ENCODE measurements around the gene SDHA.
"Not testable (repeated sequence)": the region's sequence is repeated elsewhere in the genome, so short reads cannot be mapped to it uniquely, and the experiment has no call there.

Gene SDHA

DNA sequence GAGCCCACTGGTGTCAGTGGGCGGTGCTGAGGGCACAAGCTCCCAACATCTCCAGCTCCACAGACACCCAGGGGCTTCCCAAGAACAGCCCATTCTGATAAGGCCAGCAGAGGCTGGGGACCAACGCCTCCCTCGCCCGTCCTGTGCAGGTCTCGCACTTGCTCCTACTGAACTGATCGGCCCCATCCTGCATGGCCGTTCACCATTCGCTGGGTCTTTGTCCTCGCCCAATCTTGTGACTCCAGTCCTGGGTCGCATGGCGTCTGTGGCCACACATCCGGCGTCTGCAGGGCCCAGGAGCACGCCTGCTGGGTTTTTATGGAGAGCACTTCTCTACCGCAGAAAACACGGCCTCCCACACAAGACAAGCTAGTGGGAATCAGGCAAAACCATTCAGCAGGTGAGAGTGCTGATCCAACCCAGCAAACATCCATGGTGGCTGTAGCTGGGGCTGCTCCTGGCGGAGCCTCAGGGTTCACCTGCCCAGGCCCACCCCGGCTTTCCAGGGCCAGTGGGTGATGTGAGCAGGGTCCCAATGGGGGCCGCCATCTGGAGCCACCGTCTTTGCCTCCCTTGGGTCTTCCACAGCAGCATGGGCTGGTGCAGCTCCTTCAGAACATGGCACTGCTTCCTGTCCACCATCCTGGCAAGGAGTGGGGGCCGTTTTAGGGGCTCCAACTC is 19.5 kb upstream of the SDHA start:
- no peak for DNase-seq

DNA sequence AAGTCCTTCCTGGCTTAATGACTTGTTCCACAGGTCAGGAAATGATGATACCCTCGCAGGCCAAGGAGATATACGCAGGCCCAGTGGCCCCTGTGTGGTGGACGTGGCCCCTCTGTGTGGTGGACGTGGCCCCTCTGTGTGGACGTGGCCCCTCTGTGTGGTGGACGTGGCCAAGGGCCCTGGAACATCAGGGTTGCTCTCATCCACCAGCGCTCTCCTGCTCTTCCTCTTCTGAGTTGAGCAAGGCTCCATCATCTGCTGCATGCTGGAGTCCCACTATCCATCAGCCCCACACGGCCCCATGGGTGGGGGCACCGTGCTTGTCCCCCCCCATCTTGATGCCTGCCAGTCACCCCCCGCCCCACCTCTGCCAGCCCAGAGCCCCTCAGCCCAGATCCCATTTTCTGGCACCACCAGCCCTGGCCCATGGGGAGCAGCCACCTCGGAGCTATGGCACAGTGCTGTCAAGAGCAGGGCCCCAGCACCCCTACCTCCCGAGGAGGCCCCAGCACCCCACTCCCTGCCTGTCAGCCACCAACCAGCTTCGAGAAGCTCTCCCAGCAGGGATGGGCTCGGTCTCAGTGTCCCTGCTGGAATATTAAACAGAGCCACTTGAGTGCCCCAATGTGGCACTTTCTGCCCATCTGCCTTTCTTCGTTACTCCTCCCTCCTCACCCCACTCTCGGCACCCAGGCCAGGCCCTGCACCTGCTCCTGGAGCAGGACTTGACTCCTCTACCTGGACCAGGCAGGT is 18.7 kb upstream of the SDHA start:
- no peak for DNase-seq

DNA sequence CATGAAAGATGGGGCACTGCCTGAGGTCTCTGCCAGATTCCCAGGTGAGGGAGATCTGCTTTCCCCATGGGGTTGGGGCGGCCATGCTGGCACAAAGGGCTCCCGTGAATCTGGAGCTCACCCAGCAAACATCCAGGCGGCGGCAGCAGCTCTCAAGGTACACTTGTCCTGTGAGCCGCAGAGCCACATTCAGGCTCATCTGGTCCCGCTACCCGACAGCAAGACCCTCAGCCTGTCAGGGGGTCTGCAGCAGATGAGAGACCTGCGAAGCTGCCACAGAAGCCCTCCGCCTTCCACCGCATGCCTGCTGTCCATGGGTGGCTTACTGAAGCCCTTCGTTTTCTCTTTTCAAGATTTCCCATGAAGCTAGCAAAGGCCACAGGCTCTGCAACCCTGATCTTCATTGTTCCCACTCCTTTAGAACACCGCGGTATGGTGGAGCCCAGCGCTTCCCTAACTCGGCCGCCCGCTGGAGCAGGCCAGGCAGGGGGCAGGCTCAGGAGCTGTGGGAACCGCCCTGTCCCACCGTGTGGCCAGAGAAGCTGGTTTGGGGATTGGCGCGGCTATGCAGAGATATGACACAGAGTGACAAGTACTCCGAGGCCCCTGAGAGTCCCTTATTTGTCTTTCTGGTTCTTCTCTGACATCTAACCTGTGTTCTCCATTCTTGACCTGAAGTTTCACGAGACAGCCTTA is 18.0 kb upstream of the SDHA start:
- DNase-seq: no peak

DNA sequence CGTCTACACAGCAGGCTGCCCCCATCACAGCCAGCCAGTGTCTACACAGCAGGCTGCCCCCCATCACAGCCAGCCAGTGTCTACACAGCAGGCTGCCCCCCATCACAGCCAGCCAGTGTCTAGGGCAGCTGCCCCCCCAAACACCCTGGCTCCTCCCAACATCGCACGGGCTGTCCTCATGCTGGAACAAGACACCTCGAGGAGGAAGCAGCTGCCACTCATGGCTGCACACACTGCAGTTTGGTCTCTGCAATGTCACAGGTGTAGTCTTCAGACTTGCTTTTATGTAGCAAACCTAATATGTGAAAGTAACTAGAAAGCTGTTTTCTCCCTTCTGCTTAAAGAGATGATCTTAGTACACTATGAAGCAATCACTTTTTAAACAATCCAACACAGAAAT is 17.1 kb upstream of the SDHA start:
- no peak for DNase-seq

DNA sequence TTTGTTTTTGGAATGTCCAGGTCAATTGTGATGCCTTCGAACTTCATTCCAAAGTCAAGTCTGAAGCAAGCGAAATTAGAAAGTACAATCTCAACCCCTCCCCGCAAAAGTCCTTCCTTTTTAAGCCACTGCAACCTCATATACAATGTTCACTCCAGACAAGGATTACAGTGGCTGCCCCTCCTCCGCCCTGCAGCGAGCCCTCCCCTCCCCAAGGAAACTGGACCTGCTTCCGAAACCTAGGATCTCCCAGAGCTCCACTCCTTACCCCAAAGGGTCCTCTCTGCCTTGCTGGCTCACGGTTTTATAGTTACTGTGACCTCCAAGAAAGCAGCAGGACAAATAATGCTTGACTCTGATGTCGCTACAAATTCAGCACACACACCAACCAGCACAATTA is 16.4 kb upstream of the SDHA start:
- DNase-seq: no peak

DNA sequence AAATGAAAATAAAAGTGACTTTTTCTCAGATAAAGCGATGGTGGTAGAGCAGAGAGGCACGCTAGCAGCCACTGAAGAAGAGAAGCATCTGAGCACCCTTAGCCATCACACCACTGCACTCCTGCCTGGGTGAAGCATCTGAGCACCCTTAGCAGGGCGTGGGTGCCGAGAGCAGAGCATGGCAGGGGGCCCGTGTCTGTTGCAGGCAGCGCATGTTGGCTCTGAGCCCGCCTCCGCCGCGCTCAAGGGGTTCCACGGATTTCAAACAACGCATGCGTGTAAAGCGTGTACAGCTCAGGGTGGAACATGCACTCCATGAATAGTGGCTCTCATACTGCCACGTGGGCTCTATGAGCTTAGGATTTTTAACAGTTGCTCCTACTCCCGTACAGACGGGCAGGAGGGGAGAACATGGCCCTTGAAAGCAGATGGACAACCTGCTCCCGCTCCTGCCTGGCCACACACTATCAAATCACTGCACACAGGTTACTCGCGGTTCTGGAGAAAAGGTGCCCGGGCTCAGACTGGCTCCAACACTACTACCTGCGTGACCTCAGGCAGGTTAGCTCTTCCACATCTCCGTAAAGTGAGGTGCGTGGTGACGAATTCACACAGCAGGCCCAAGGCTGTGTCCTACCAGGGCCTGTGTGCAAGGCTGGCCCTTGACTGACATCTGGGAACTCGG is 14.7 kb upstream of the SDHA start:
- DNase-seq: no peak

DNA sequence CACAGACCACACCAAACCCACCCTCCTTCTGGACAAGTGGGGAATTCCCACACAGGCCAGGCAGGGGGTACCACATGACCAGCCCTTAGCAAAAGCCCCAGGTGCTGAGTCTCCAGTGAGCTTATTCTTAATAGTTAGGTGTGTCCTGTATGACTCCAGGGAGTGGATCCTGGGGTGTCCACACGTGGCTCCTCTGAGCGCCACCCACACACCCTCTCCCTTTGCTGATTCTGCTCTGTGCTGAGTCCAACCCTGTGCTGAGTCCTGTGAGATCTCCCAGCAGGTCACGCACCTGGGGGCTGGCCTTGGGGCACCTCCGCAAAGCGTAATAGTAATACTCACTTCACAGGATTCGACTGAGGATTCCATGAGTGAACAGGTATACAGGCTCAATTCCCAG is 14.1 kb upstream of the SDHA start:
- no peak for DNase-seq

DNA sequence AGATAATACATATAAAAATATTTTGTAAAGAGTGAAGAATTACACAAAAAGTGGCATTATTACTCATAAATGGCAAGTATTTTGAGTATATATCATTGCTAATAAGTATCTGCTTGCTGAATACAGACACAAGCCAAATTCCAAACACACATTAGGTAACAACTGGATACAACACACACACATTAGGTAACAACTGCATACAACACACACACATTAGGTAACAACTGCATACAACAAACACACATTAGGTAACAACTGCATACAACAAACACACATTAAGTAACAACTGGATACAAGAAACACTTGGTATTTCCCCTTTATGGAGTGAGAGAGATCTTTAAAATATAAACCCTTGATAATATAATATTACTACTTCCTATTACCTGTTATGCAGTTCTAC is 13.7 kb upstream of the SDHA start:
- DNase-seq: no peak

DNA sequence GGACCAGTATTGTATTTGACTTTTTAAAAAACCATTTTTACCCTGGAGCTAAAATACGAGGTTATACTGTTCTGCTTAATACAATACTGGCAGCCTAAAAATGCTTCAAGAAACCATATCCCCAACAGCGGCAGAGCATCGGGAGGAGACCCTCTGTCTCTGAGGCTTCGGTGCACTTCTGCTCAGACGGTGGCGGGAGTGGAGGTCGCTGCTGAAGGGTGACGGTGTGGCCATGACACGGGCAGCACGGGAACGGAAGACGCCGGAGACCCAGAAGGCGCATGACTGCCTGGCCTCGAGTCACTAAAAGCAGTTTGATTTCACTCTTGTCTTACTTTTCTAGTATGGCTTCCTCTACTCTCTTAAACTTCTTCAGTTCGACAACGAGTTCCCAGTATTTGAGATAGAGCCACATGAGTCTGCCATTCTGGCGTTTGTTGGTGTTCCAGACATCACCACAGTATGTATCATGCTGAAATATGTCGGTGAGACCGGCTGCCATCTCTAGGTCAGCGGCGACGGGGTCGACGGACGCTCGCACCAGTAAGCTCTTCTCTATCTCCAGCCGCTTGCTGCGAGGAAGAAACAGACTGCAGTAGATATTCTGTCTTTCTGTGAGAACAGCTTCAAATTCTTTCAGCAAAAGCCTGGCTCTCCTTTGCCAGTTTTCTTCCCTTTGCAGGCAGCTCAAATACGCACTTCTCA is 13.0 kb upstream of the SDHA start:
- no peak for DNase-seq

DNA sequence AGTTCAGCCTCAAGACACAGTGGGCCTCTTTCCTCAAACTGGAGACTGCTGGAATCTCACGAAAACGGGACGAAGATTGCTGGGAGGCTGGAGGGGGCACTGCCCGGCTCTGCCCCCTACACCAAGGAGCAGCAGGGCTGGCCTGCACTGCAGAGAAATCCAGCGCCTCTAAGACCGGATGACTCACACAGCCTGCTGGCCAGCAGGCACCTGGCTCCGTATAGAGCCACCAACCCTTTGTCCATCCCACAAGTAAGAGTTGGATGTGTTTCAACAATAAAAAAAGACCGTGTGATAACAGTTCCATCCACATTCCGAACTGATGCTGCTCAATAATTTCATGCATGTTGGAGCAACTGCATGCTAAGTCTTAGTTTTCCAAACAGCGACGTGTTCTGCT is 11.7 kb upstream of the SDHA start:
- DNase-seq: no peak

DNA sequence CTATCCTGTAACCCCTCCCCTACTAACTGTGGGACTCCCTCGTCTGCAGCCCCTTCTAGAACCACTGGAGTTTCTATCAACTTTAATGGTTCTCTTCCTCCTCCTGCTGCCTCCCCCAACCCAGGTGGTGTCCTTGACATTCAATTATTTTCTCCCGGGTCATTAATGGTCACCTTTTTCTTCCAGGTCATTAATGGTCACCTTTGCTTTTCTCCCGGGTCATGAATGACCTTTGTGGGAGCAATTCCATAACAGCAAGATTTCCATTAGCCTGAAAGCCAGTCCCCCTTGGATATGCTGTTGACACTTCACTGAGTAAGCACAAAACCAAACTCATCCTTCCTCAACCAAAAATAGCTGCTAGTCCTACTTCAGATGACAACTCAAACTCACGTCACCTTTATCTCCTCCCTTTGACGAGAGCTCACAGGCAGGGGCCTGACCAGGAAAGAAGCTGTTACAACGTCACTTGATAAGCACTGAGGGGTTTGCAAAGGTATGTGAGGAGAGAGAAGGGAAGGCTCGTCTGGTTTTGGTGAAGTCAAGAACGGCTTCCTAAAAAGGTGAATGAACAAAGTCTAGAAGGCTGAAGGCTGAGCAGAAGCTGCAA is 11.1 kb upstream of the SDHA start:
- no peak for DNase-seq

DNA sequence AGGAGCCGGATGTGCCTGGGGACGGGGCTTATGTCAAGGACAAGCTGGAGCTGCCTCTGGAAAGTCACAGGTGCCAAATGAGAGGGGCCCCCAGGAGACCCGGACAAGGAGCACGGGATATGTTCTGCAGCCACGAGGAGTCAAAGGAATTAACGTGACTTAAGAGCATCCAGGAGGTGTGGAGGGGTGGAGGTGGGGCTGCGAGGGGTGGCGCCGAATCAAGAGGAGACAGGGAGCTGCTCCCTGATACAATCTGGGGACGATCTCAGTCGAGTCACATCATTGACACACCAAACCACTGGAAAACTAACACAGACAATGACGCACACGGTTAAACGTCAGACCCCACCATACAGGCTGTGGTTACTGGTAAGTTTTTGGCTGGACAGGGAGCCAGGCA is 10.5 kb upstream of the SDHA start:
- no peak for DNase-seq

DNA sequence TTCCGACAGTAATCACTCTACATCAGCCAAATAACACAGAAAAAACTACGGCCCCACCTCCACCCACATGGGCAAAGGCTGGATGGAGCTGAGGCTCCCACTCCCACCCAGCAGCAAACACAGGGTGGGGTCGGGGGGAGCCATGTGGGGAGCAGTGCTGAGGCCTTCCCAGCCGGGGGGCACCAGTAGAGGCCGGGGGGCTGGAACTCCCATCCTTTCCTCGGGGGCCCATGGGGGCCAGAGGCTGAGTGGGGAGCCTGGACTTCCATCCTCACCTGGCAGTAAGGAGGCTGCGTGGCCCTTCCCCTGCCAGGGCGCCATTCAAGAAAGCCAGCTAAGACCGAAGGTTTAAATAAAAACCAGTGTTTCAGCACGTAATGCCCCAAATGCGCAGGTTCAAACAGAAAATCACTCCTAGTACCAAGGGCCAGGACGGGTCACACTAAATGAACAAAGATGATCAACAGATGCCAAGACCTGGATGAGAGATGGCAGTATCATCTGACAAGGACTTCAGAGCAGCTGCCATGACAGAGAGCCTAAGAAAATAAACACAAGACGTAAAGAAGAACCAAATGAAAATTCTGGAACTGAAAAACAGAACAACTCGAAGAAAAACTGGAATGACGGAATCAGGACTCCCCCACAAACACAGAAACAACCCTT is 9.5 kb upstream of the SDHA start:
- DNase-seq: no peak

DNA sequence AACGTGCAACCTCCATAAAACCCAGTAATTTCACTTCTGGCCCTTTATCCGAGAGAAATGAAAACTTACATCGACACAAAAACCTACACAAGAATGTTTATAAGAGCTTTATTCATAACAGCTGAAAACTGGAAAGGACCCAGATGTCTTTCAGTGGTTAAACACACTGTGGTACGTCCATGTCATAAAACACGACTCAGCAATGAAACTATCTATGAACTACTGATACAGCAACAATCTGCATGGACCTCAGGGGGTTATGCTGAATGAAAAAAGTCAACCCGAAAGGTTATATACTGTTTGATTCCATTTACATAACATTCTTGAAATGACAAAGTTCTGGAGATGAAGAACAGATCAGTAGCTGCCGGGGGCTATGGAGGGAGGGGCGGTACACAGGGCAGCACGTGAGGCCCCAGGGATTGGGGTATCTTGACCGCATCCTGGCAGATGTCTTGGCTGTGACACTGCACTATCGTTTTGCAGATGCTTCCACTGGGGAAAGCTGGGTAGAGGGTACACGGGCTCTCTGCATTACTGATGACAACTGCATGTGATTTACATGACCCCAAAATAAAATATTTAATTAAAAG is 4.2 kb upstream of the SDHA start:
- no peak for DNase-seq

DNA sequence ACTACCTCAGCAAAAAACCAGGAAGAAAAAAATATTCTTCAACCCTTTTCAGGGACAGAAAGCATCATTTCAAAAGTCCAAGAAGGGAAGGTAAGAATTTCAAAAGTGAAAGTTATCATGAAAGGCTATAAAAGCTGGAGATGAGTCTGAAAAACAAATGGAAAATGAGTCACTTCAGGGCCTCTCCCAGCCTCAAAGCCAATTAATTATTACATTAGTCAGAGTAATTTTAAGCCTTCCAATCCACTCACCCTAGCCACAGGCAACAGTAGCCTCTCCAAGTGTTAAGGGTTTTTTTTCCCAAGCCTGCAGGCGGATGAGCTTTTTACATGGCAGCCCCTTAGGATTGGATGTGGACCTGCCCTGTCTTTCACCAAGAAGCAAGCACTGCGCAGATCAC is 2.9 kb upstream of the SDHA start:
- not testable (repeated sequence) for DNase-seq

DNA sequence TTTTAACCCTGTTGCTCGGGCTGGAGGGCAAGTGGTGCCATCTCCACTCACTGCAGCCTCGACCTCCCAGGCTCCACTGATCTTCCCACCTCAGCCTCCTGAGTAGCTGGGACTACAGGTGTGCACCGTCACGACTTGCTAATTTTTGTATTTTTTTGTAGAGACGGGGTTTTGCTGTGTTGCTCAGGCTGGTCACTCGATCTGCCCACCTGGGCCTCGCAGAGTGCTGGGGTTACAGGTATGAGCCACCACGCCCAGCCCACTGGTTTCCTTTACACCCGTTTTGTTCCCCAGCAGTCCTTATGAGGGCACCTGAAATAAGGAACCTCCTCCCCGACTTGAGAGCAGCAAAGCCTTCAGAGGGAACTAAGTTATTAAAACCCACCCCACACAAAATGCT is 2.0 kb upstream of the SDHA start:
- DNase-seq: not testable (repeated sequence)

DNA sequence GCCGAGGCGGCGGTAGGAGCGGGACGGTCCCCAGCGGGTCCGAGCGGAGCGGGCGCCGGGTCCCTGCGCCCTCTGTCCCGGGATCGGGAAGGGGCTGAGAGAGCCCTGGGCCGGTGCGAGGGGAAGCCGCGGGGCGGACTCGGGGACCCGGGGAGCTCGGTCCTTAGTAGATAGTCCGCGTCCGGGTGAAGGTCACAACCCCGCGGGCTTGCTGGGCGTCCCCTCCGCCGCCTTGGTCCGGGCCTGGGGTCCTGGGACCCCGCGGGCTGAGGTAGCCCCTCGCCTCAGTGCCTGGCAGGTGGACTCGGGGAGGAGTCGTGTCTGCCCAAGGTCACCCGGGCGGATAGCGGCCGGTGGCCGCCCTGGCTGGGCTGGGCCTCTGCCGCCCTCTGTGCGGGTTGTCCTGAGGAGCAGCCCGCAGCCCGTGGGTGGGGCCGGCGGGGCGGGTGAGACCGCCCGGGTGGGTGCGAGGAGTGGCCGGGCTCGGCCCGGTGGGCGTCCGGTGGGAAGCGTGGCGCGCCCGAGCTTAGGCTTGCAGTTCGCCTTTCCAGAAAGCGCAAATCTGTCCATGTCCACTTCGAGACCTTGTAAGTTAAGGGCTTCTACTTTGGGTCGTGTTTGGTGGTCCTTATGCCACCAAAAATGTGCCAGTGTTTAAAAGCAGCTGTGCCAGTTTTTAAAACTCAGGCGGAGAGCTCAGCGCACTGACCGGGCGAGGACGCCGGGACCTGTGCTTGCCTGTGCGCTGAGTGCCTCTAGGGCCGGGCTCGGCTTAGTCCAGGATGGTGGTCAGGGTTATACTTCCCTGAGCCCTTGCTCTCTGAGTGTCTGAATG is 554 bp downstream of the SDHA start:
- no peak for DNase-seq

DNA sequence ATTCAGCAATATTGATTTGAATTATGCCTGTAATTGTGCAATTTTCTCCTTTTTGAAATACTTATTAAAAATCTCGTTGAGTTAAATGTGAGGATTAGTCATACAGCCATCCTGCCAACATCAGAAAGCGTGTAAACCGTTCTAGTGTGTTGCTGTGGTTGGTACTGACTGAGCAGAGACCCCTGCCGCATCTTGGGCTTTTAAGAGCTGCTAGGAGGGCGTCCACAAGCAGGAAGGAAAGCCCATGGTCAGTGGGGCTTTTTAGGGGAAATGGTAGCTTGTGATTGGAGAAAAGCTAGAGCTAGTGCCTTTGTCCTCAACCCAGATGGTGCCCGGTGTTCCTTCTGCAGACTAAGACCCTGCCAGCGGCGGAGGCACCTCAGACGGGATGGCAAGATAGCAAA is 1.3 kb downstream of the SDHA start:
- no peak for DNase-seq

DNA sequence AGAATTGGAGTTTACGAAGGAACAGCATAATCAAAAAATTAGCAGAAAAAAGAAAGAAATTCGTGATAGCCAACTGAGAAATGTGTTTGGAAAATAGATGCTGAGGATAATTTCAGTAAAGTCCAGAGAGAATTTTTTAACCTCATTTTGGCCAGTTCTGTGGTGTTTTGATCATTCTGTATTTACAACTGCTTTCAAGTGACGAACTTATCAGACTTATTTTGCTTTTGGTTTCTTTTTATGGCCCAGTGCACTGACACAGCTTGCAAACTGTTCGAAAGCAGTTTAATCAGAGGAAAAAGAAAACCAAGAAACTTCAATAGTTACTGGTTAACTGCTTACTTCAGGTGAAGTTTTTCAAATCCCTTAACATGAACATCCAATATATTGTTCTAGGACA is 1.9 kb downstream of the SDHA start:
- DNase-seq: no peak

DNA sequence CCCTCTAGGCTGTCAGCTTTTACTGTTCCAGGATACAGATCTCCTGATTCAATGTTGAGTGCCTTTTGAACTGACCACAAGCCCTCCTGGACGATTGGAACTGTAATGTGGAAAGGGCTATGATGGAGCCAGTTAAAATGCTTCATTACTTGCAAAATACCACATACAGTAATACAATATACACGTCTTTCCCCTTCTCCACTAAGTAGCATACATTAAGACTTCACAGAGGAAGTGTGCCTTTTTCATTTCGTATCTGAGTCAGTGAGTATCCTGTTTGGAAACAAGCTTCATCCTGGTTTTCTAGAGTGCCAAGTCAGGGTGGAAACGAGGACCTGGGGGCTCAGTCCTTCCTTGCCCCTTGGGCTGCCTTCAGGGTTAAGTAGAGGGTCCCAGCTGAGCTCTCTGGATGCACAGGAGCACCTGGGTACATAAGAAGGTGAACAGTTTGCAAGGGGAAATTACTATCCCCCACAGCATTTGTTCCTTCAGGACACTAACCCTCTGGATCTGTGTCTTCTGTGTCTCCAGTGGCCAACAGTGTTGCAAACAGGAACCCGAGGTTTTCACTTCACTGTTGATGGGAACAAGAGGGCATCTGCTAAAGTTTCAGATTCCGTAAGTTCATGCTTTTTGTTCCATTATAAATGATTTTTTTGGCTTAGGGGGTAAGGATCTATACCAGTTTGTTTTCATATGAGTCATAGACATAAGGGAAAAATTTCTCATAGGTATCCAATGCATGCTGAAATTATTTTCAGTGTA is 5.0 kb downstream of the SDHA start:
- DNase-seq: not testable (repeated sequence)
